HG03558 (cell line): ENCODE data around the gene DDO.

Experiments
- ATAC-seq: cut with Tn5 transposase; IDR thresholded peaks from one replicate; pipeline ENCODE4 v1.9.1; 2021; ENCODE audit warnings: moderate number of reproducible peaks; ENCODE audit not compliant: unreplicated experiment; ENCODE audit errors: extremely low read depth

The DDO gene

DNA sequence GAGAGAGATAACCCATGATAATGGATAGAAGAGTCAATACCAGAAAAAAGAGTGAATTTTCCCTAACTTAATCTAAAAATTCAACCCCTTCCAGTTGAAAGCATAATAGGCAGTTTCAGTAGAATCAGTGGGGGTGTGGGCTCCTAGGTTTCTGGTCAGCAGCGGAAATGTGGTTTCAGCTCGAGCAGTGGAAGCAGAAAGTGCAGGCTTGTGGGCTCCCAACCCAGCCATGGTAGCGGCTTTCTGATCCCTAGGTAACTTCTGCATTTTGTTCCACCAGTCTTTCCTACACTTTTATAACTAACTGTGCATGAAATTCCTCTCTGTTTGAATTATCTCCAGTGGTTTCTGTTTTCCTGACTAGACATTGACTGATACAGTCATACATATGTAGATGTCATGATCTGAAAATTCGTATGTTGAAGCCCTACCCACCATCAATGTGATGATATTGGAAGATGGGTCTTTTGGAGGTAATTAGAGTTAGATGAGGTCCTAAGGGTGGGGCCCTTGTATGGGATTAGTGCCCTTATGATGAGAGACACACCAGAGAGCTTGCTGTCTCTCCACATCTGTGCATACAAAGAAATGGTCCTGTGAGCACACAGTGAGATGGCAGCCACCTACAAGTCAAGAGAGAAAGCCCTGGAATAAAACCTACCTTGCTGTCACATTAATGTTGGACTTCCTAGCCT lies 6.5 kb upstream of the DDO start:
- ATAC-seq = no peak

GRCh38 chr6:110419028-110419739 lies 3.8 kb upstream of the DDO start:
- no peak for ATAC-seq

- ATAC-seq = no peak
Observed at GRCh38 chr6:110418594-110418993, 3.2 kb upstream of the DDO start.

GRCh38 chr6:110414669-110415068 lies 706 bp downstream of the DDO start:
- no peak for ATAC-seq

GRCh38 chr6:110412360-110412759 lies 3.0 kb downstream of the DDO start:
- no peak for ATAC-seq

GRCh38 chr6:110410511-110410910 lies 4.9 kb downstream of the DDO start:
- ATAC-seq = no peak

GRCh38 chr6:110409794-110410193 lies 5.6 kb downstream of the DDO start:
- ATAC-seq = no peak

- no peak for ATAC-seq
Observed at GRCh38 chr6:110408901-110409300, 6.5 kb downstream of the DDO start.

GRCh38 chr6:110404607-110405006 lies 10.8 kb downstream of the DDO start:
- ATAC-seq = no peak

GRCh38 chr6:110401585-110402176 lies 13.7 kb downstream of the DDO start:
- no peak for ATAC-seq

GRCh38 chr6:110400208-110400607 lies 15.2 kb downstream of the DDO start:
- ATAC-seq = no peak

- no peak for ATAC-seq
Observed at GRCh38 chr6:110399219-110400071, 15.9 kb downstream of the DDO start.

- no peak for ATAC-seq
Observed at GRCh38 chr6:110398778-110399177, 16.6 kb downstream of the DDO start.

DNA sequence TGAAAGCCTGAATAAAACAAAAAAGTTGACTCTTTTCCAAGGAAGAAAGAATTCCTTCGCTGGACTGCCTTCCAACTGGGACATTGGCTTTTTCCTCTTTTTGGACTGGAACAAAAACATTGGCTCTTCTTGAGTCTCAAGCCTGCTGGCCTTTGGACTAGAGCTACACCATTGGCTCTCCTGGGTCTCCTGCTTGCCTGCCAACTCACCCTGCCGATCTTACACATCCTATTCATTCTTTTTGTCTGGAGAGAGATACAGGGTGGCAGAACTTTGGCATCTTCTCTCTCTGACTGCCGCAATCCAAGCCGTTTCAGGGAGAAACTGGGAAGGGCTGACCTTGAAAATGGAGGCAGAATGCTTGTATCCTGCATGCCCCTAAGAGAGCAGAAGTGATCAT lies 20.2 kb downstream of the DDO start:
- no peak for ATAC-seq

DNA sequence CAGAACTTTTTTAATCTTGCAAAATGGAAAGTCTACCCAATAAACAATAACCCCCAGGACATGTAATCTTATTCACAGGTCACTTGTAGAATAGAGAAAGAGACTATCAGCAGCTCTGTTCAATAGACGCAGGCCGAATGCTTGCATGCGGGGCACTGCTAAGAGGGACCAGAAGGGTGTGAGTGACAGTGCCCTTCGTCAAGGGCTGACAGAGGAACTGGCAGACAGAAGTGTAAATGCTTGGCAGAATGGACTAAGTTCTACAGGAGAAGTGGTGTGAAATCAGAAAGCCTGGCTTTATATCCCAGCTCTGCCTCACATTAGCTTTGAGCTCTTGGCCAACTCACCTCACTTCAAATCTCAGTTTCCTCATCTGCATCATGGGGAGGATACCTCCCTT lies 21.0 kb downstream of the DDO start:
- no peak for ATAC-seq

- no peak for ATAC-seq
Observed at GRCh38 chr6:110392727-110393126, 22.6 kb downstream of the DDO start.

- no peak for ATAC-seq
Observed at GRCh38 chr6:110390404-110390803, 25.0 kb downstream of the DDO start.

DNA sequence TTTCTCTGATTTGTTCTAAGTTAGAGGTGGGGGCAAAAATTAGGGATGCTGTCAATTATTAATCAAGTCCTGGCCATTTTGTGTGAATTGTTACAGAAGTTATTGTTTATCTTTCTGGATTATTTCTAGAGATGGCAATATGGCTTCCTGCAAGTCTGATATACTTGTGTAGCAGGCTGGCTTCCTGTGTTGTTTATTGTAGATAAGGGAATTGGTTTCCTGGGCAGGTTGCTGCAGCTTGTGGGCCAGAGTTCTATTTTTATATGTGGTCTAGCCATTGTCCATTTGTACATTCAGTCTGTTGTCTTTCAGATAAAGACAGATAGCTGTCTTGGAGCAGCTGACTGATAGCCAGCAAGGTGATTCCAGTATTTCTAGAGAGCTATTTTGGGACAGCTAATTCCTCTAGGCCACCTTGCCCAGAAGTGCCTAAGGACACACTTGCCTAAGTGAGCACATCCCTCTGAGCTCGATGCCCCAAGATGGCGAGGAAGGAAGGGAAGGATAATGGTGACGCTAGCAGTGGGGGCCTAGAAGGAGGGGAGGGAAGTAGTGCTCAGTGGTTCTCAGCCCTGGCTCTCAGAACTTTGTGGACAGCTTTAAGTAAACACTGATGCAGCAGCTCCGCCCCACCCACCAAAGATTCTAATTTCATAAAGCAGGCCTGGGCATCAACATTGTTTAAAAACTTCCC lies 25.5 kb downstream of the DDO start:
- ATAC-seq = no peak

GRCh38 chr6:110387986-110388385 lies 27.4 kb downstream of the DDO start:
- no peak for ATAC-seq

DNA sequence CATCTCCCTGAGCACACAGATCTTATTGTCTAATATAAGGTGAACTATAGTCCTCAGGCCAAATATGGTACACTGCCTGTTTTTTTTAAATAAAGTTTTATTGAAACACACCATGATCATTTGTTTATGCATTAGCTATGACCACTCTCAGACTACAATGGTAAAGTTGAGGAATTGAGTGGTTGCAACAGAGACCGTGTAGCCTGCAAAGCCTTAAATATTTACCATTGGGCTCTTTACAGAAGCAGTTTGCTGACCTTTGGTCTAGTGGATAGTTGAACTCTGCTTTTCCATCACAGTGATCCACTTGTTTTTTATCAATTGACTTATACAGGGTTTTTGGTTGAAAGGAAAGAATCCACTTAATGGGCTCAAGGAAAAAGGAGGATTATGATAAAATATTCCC lies 29.9 kb downstream of the DDO start:
- no peak for ATAC-seq
